ENCODE results near the gene ALG10. TPM values are rescaled to one million over a fixed set of nuclear protein-coding genes. Genes with fewer than 3 reads are reported as not detected.
"Not testable (repeated sequence)": the region's sequence is repeated elsewhere in the genome, so short reads cannot be mapped to it uniquely, and the experiment has no call there.

The ALG10 gene
- total RNA-seq, 1 experiment from 2014 or later, result 7.6 TPM

DNA sequence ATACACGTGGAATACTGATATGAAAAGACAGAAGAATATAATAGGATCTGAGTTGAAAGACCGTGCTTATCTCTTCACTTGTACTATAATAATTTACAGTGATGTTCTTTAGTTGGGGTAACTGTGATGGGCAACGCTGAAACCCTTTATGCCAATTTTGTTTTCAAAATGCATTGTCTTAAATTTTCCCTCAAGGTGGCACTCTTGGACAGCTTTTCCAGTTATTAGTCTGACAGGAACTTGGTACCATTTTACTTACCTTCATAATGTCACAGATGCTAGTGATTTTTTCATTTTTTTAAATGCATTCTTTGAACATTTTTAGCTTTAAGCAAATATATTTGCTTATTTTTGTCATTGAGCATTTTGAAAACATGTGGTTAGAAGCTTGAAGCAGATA, 16.1 kb downstream of the ALG10 start:
- H3K36me3 Mint-ChIP-seq (ENCODE audit: insufficient read depth, unreplicated experiment); H3K4me1 Mint-ChIP-seq (ENCODE audit: insufficient read depth, unreplicated experiment); H3K27me3 Mint-ChIP-seq (ENCODE audit: insufficient read depth, unreplicated experiment); POLR2A ChIA-PET; H3K27ac Mint-ChIP-seq (ENCODE audit: low read depth, unreplicated experiment); H3K9me3 Mint-ChIP-seq (ENCODE audit: unreplicated experiment); BruUV-seq (replicated peaks); H3K4me3 Mint-ChIP-seq (ENCODE audit: unreplicated experiment): not testable (repeated sequence)
- intact Hi-C loops (cut with micrococcal nuclease), result loop anchor here (1.0 to 2.0 kb wide), 2 partner anchors 180 to 587 kb away; no protein-coding TSS in a partner anchor
- peak; percentile 35 for DNase-seq (ENCODE audit: unreplicated experiment)
- CTCF ChIA-PET, result interaction anchor here (0.7 to 1.2 kb wide), 4 partner anchors 9 to 630 kb away, joined by 3 to 5 read pairs (median 4); no protein-coding TSS in a partner anchor
- TF ChIP-seq, protein P1, sequence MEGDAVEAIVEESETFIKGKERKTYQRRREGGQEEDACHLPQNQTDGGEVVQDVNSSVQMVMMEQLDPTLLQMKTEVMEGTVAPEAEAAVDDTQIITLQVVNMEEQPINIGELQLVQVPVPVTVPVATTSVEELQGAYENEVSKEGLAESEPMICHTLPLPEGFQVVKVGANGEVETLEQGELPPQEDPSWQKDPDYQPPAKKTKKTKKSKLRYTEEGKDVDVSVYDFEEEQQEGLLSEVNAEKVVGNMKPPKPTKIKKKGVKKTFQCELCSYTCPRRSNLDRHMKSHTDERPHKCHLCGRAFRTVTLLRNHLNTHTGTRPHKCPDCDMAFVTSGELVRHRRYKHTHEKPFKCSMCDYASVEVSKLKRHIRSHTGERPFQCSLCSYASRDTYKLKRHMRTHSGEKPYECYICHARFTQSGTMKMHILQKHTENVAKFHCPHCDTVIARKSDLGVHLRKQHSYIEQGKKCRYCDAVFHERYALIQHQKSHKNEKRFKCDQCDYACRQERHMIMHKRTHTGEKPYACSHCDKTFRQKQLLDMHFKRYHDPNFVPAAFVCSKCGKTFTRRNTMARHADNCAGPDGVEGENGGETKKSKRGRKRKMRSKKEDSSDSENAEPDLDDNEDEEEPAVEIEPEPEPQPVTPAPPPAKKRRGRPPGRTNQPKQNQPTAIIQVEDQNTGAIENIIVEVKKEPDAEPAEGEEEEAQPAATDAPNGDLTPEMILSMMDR (IDR thresholded peaks at IDR 0.05; ENCODE audit: unreplicated experiment), result peak; percentile 31

DNA sequence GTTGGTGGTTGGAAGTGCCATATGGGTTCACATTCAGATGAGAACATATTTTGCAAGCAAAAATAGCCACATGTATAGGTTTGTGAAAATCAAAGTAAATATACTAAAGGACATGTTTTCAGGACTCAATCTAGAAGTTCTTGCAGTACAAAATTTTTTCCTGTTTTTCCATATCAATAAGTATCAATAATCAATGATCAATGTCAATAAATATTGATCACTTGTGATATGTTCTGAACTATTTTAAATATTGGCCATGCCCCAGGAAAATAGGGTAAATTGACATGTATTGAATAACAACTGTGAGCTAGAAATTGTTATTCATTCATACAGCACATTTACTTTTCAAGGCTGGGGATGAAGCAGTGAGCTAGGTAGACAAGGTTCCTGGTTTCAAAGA, 24.3 kb downstream of the ALG10 start:
- H3K9me3 Mint-ChIP-seq (ENCODE audit: unreplicated experiment), result peaks cover 26% of the 10 kb centered on the region

DNA sequence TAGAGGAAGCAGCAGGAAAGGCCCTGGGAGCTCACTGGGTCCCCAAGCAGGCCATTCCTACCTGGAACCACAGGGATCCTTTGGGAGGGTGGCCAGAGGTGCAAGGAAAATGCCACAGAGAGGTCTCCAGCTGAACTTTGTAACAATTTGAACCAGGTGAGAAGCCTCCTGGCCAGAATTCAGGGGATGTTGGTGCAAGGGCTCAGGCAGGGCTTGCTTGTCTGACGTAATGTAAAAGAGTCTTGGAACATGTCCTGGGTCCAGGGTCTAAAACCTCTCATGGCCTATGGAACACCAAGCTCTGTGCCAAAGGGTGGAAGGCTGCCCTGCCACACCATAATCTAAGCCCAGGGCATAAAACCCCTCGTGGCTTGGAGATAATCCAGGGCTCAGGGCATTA, 25.6 kb downstream of the ALG10 start:
- H3K27ac Mint-ChIP-seq (ENCODE audit: low read depth, unreplicated experiment); BruUV-seq (replicated peaks); H3K4me3 Mint-ChIP-seq (ENCODE audit: unreplicated experiment); H3K4me1 Mint-ChIP-seq (ENCODE audit: insufficient read depth, unreplicated experiment); POLR2A ChIA-PET; H3K36me3 Mint-ChIP-seq (ENCODE audit: insufficient read depth, unreplicated experiment); intact Hi-C loops (cut with micrococcal nuclease); DNase-seq (ENCODE audit: unreplicated experiment); H3K27me3 Mint-ChIP-seq (ENCODE audit: insufficient read depth, unreplicated experiment): not testable (repeated sequence)
- CTCF ChIA-PET, result interaction anchor here (1.1 to 1.6 kb wide), 2 partner anchors 9 to 11 kb away, joined by 3 to 6 read pairs; no protein-coding TSS in a partner anchor
- H3K9me3 Mint-ChIP-seq (ENCODE audit: unreplicated experiment), result peaks cover 26% of the 10 kb centered on the region

More for the DNA sequence above, 24.3 kb downstream of the ALG10 start:
- ChIA-PET CTCF (interaction anchor here (0.9 kb wide), 1 partner anchor 13 kb away, joined by 3 read pairs; no protein-coding TSS in a partner anchor), POLR2A (no interaction called here)
- no peak overlapping the region for H3K27ac Mint-ChIP-seq (ENCODE audit: low read depth, unreplicated experiment)
- TF ChIP-seq, protein P1 (IDR thresholded peaks at IDR 0.05; ENCODE audit: unreplicated experiment), result no peak
- BruUV-seq (replicated peaks), result no TSS peak
- no peak for DNase-seq (ENCODE audit: unreplicated experiment)
- H3K4me1 Mint-ChIP-seq (ENCODE audit: insufficient read depth, unreplicated experiment), result no peaks in the 10 kb centered on the region
- no peaks in the 10 kb centered on the region for H3K27me3 Mint-ChIP-seq (ENCODE audit: insufficient read depth, unreplicated experiment)
- H3K36me3 Mint-ChIP-seq (ENCODE audit: insufficient read depth, unreplicated experiment), result no peaks in the 10 kb centered on the region
- intact Hi-C loops (cut with micrococcal nuclease), result no loop called here
- H3K4me3 Mint-ChIP-seq (ENCODE audit: unreplicated experiment), result no peak overlapping the region

DNA sequence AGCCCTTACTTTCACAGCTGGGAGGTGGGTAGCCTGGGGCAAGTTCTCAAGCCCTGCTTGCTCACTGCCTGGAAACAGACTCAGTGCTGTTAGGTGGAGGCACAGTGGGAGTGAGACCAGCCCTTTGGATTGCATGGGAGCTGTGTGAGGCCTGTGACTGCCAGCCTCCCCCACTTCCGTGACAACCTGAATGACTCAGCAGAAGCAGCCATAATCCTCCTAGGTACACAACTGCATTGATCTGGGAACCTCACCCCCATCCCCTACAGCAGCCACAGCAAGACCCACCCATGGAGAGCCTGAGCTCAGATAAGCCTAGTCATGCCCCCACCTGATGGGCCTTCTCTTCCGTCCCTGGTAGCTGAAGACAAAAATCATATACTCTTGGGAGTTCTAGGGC, 26.4 kb downstream of the ALG10 start:
- no peak overlapping the region for H3K4me3 Mint-ChIP-seq (ENCODE audit: unreplicated experiment)
- H3K4me1 Mint-ChIP-seq (ENCODE audit: insufficient read depth, unreplicated experiment), result no peaks in the 10 kb centered on the region
- no peaks in the 10 kb centered on the region for H3K27me3 Mint-ChIP-seq (ENCODE audit: insufficient read depth, unreplicated experiment)
- peaks cover 26% of the 10 kb centered on the region for H3K9me3 Mint-ChIP-seq (ENCODE audit: unreplicated experiment)
- BruUV-seq (replicated peaks), result no TSS peak
- intact Hi-C loops (cut with micrococcal nuclease), result no loop called here
- H3K27ac Mint-ChIP-seq (ENCODE audit: low read depth, unreplicated experiment), result no peak overlapping the region
- H3K36me3 Mint-ChIP-seq (ENCODE audit: insufficient read depth, unreplicated experiment), result no peaks in the 10 kb centered on the region
- TF ChIP-seq, protein P1 (IDR thresholded peaks at IDR 0.05; ENCODE audit: unreplicated experiment), result no peak
- ChIA-PET POLR2A (no interaction called here), CTCF (no interaction called here)
- no peak for DNase-seq (ENCODE audit: unreplicated experiment)

DNA sequence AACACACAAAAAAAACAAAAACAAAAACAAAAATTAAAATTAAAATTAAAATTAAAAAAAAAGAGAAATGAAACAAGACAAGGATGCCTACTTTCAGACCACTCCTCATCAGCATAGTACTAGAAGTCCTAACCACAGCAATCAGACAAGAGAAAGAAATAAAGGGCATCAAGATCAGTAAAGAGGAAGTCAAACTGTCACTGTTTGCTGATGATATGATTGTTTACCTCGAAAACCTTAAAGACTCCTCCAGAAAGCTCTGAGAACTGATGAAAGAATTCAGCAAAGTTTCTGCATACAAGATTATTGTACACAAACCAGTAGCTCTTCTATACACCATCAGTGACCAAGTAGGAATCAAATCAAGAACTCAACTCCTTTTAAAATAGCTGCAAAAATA, 29.2 kb downstream of the ALG10 start:
- H3K4me1 Mint-ChIP-seq (ENCODE audit: insufficient read depth, unreplicated experiment), result no peaks in the 10 kb centered on the region
- CTCF ChIA-PET, result no interaction called here

More for the DNA sequence above, 29.2 kb downstream of the ALG10 start:
- H3K27ac Mint-ChIP-seq (ENCODE audit: low read depth, unreplicated experiment), result no peak overlapping the region
- peaks cover 32% of the 10 kb centered on the region for H3K9me3 Mint-ChIP-seq (ENCODE audit: unreplicated experiment)
- DNase-seq (ENCODE audit: unreplicated experiment), result no peak
- intact Hi-C loops (cut with micrococcal nuclease), result no loop called here
- TF ChIP-seq, protein P1 (IDR thresholded peaks at IDR 0.05; ENCODE audit: unreplicated experiment), result no peak
- no peak overlapping the region for H3K4me3 Mint-ChIP-seq (ENCODE audit: unreplicated experiment)
- no TSS peak for BruUV-seq (replicated peaks)
- H3K36me3 Mint-ChIP-seq (ENCODE audit: insufficient read depth, unreplicated experiment), result no peaks in the 10 kb centered on the region
- no peaks in the 10 kb centered on the region for H3K27me3 Mint-ChIP-seq (ENCODE audit: insufficient read depth, unreplicated experiment)
- POLR2A ChIA-PET, result interaction anchor here (0.6 kb wide), 1 partner anchor 1599 kb away, joined by 3 read pairs; no protein-coding TSS in a partner anchor

Measured in MCF 10A (cell line).